ENCODE results near the gene OVOL3.

GRCh38 chr19:36140304-36141038, 29.5 kb downstream of the OVOL3 start:
- TF ChIP-seq CTCF (IDR thresholded peaks at IDR 0.05) (no peak), POLR2AphosphoS5 (IDR thresholded peaks at IDR 0.05) (no peak)

Data from prostate gland (tissue), 2 donors.